ENCODE data around the gene CDC25B. TPM values are rescaled to one million over a fixed set of nuclear protein-coding genes. Genes with fewer than 3 reads are reported as not detected.

The CDC25B gene
- 34.3 TPM for polyA plus RNA-seq
- long read RNA-seq, donor 1, partial matches to known transcripts, result 6 of 7 reads
- long read RNA-seq, donor 1, other reads (novel, unspliced or antisense), result 0 of 7 reads
- long read RNA-seq, donor 2, transcript CDC25B-201 (16 exons, 3,597 nt), result major isoform, 9 of 20 reads
- long read RNA-seq, donor 2, partial matches to known transcripts, result 10 of 20 reads
- long read RNA-seq, donor 2, other reads (novel, unspliced or antisense), result 0 of 20 reads
- long read RNA-seq, donor 3, partial matches to known transcripts, result 5 of 9 reads
- long read RNA-seq, donor 3, other reads (novel, unspliced or antisense), result 0 of 9 reads
- long read RNA-seq, donor 4, partial matches to known transcripts, result 0 of 1 reads
- long read RNA-seq, donor 4, other reads (novel, unspliced or antisense), result 0 of 1 reads
- long read RNA-seq, donor 5, partial matches to known transcripts, result 0 of 1 reads
- long read RNA-seq, donor 5, other reads (novel, unspliced or antisense), result 0 of 1 reads
- long read RNA-seq, donor 6, partial matches to known transcripts, result 0 of 4 reads
- long read RNA-seq, donor 6, other reads (novel, unspliced or antisense), result 0 of 4 reads
- long read RNA-seq, donor 7, partial matches to known transcripts, result 0 of 4 reads
- long read RNA-seq, donor 7, other reads (novel, unspliced or antisense), result 0 of 4 reads
- long read RNA-seq, donor 8, partial matches to known transcripts, result 0 of 5 reads
- long read RNA-seq, donor 8, other reads (novel, unspliced or antisense), result 0 of 5 reads
- long read RNA-seq, donor 9, partial matches to known transcripts, result 7 of 7 reads
- long read RNA-seq, donor 9, other reads (novel, unspliced or antisense), result 0 of 7 reads
- long read RNA-seq, donor 10, partial matches to known transcripts, result 0 of 3 reads
- long read RNA-seq, donor 10, other reads (novel, unspliced or antisense), result 0 of 3 reads
- long read RNA-seq, donor 11, transcript CDC25B-201 (16 exons, 3,597 nt), result major isoform, 5 of 6 reads
- long read RNA-seq, donor 11, partial matches to known transcripts, result 0 of 6 reads
- long read RNA-seq, donor 11, other reads (novel, unspliced or antisense), result 0 of 6 reads

DNA sequence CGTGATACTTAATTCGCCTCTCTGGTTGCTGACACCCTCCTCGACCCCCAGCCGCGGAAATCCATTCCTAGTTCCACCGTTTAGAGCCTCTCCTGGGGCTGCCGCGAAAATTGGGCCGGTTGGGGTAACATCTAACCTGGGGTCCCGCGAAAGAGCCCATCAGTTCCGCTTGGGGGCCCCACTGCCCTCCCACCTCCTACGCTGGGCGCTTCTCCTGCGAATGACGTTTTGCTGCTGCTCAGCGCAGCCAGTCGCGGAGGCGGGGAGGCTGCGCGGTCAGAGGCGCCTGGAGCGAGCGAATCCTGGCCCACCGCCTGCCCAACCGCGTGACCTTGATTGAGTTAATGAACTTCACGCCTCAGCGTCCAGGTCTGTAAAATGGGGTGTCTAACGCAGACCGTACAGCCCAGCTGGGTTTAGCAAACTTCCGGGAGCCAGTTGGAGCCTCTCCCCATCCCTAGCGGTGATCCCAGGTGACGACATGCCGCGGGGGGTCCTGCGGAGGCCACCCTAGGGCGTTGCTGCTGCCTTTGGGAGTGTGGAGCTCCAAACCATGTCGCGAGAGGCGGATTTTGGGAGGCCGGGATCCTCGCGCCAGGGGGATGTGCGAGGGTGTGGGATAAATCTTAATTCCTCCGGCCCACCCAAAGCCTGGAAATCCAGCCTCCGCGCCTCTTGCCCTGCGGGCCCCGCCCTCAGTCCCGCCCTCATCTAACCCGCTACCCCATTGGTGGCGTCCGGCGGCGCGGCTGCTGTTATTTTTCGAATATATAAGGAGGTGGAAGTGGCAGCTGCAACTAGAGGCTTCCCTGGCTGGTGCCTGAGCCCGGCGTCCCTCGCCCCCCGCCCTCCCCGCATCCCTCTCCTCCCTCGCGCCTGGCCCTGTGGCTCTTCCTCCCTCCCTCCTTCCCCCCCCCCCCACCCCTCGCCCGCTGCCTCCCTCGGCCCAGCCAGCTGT, at the start of gene CDC25B:
Gene CDC25B, plus strand, starts transcription at position 800 of the 958 bp plus-strand sequence. CDS start 222 bp downstream, outside the sequence.
- Histone ChIP-seq H3K4me1 (ENCODE audit: control insufficient read depth, insufficient read depth, low read length) (peaks cover 45% of the 10 kb centered on the region), H3K27ac (ENCODE audit: low read length) (peak within 1 kb of the TSS; percentile 89), H3K4me3 (ENCODE audit: low read length) (peak within 1 kb of the TSS; percentile 68), H3K27me3 (ENCODE audit: control insufficient read depth, insufficient read depth, low read length) (no peaks in the 10 kb centered on the region), H3K9me3 (ENCODE audit: control insufficient read depth, low read depth, low read length) (no peaks in the 10 kb centered on the region), H3K36me3 (ENCODE audit: control insufficient read depth, insufficient read depth, low read length) (peaks cover 8% of the 10 kb centered on the region)
- WGBS (ENCODE audit: insufficient coverage, low lambda C conversion rate), result no CpG with 5 or more reads among the region's 69 CpGs
- DNase-seq, result peak; percentile 82 to 93

DNA sequence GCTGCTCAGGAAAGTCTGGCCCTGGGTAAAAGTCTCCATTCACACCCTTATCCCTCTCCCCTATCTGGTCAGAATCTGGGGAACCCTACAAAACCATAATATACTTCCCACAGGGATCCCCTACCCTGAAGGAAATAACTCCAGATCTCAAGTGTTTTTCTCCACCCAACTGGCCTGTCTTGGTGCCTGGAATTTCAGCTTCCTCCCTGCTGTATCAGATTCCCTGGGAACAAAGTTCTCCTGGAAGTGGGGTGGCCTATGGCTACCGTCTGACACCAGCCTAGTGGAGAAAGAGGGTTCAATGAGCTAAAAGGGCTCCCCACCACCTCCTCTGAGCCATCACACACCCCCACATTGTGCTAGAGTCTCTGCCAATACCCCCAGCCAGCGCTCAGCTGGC, 48.6 kb upstream of the CDC25B start:
- no CpG with 5 or more reads among the region's 2 CpGs for WGBS (ENCODE audit: insufficient coverage, low lambda C conversion rate)
- Histone ChIP-seq H3K9me3 (ENCODE audit: control insufficient read depth, low read depth, low read length) (peaks cover 5% of the 10 kb centered on the region), H3K4me1 (ENCODE audit: control insufficient read depth, insufficient read depth, low read length) (peaks cover 13% of the 10 kb centered on the region), H3K27me3 (ENCODE audit: control insufficient read depth, insufficient read depth, low read length) (peaks cover 42% of the 10 kb centered on the region), H3K36me3 (ENCODE audit: control insufficient read depth, insufficient read depth, low read length) (peaks cover 3% of the 10 kb centered on the region), H3K27ac (ENCODE audit: low read length) (no peak overlapping the region), H3K4me3 (ENCODE audit: low read length) (no peak overlapping the region)
- peak in 1 of 2 donors; percentile 44 for DNase-seq

DNA sequence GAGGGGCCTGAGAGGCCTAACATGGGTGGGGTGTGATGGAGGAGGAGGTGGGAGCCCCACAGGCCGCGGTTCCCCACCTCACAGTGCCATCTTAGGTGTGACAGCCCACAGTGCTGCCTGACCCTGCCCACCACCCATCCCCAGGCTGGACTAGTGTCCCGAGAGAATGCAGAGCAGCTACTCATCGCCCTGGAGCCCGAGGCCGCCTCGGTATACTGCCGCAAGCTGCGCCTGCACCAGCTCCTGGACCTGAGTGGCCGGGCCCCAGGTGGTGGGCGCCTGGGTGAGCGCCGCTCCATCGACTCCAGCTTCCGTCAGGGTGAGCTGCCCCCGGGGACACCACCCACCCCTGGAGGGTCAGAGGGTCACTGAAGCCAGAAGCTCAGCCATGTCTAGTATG, 48.0 kb upstream of the CDC25B start:
- DNase-seq, result no peak
- WGBS (ENCODE audit: insufficient coverage, low lambda C conversion rate), result no CpG with 5 or more reads among the region's 16 CpGs

DNA sequence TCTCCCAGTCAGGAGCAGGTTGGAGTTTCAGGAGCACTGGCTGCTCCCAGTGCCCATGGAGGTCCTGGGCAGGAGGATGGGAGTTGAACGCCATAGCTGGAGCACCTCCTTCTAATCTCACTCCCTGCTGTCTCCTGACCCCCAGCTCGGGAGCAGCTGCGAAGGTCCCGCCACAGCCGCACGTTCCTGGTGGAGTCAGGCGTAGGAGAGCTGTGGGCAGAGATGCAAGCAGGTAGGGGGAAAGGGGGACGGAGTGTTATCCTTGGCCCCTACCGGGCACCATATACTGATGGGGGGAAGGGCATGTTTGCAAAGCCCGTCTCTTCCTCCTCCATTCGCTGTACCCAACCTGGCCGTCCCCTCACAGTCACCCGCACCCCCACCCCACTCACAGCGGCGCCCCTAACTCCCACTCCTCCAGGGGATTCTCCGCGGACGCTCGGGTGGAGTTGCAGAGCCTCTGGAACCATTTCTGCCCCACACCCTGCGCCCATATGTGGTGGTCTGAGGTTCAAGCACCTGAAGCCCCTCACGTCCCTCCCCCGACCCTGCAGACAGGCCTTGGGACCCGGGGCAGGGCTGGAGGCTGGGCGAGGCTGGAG, 46.9 kb upstream of the CDC25B start:
- Histone ChIP-seq H3K27ac (ENCODE audit: low read length) (no peak overlapping the region), H3K9me3 (ENCODE audit: control insufficient read depth, low read depth, low read length) (peaks cover 5% of the 10 kb centered on the region), H3K36me3 (ENCODE audit: control insufficient read depth, insufficient read depth, low read length) (peaks cover 3% of the 10 kb centered on the region), H3K27me3 (ENCODE audit: control insufficient read depth, insufficient read depth, low read length) (peaks cover 38% of the 10 kb centered on the region), H3K4me1 (ENCODE audit: control insufficient read depth, insufficient read depth, low read length) (peaks cover 16% of the 10 kb centered on the region), H3K4me3 (ENCODE audit: low read length) (no peak overlapping the region)
- no CpG with 5 or more reads among the region's 24 CpGs for WGBS (ENCODE audit: insufficient coverage, low lambda C conversion rate)
- no peak for DNase-seq

More for the DNA sequence above, 48.0 kb upstream of the CDC25B start:
- peaks cover 16% of the 10 kb centered on the region for H3K4me1 ChIP-seq (ENCODE audit: control insufficient read depth, insufficient read depth, low read length)
- peaks cover 5% of the 10 kb centered on the region for H3K9me3 ChIP-seq (ENCODE audit: control insufficient read depth, low read depth, low read length)
- no peak overlapping the region for H3K27ac ChIP-seq (ENCODE audit: low read length)
- no peak overlapping the region for H3K4me3 ChIP-seq (ENCODE audit: low read length)
- H3K27me3 ChIP-seq (ENCODE audit: control insufficient read depth, insufficient read depth, low read length), result peaks cover 42% of the 10 kb centered on the region
- H3K36me3 ChIP-seq (ENCODE audit: control insufficient read depth, insufficient read depth, low read length), result peaks cover 3% of the 10 kb centered on the region

DNA sequence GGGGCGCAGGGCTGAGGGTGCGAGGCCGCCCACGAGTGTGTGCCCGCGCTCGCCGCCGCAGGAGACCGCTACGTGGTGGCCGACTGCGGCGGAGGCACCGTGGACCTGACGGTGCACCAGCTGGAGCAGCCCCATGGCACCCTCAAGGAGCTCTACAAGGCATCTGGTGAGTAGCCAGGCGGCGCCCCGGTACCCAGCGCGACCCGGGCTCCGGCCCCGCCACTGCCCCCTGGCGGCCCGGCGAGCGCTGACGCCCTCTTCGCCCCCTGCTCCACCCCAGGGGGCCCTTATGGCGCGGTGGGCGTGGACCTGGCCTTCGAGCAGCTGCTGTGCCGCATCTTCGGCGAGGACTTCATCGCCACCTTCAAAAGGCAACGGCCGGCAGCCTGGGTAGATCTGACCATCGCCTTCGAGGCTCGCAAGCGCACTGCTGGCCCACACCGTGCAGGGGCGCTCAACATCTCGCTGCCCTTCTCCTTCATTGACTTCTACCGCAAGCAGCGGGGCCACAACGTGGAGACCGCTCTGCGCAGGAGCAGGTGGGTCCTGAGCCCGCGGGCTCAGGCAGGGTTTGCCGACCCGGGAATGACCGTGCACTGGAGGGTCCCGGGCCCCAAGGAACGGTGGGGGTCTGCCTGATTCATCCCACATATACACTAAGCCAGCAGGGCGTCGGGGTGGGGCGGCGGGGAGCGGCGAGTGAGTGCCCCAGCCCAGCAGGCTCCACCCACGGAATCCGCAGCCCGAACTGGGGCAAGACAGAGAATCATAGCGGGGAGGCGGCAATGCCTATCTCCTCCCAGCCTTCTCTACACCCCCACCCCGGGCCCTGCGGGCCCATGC, 46.2 kb upstream of the CDC25B start:
- peaks cover 16% of the 10 kb centered on the region for H3K4me1 ChIP-seq (ENCODE audit: control insufficient read depth, insufficient read depth, low read length)
- WGBS (ENCODE audit: insufficient coverage, low lambda C conversion rate), result no CpG with 5 or more reads among the region's 72 CpGs
- H3K27me3 ChIP-seq (ENCODE audit: control insufficient read depth, insufficient read depth, low read length), result peaks cover 35% of the 10 kb centered on the region
- no peak overlapping the region for H3K27ac ChIP-seq (ENCODE audit: low read length)
- no peak overlapping the region for H3K4me3 ChIP-seq (ENCODE audit: low read length)
- H3K9me3 ChIP-seq (ENCODE audit: control insufficient read depth, low read depth, low read length), result peaks cover 5% of the 10 kb centered on the region
- H3K36me3 ChIP-seq (ENCODE audit: control insufficient read depth, insufficient read depth, low read length), result peaks cover 7% of the 10 kb centered on the region
- DNase-seq, result peak; percentile 47 to 48

DNA sequence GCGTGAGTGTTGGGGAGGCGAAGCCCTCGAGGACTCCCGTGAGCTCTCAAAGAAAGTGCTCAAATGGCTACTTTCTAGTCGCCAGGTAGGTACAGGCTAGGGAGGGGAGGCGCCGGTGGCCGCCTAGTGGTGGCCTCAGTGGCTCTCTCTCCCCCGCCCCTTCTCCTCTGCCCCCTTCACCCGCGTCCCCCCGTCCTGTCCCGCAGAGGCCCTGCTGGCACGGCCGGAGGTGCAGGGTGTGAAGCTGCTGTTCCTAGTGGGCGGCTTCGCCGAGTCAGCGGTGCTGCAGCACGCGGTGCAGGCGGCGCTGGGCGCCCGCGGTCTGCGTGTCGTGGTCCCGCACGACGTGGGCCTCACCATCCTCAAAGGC, 44.8 kb upstream of the CDC25B start:
- WGBS (ENCODE audit: insufficient coverage, low lambda C conversion rate), result no CpG with 5 or more reads among the region's 31 CpGs
- H3K9me3 ChIP-seq (ENCODE audit: control insufficient read depth, low read depth, low read length), result peaks cover 5% of the 10 kb centered on the region
- no peak overlapping the region for H3K4me3 ChIP-seq (ENCODE audit: low read length)
- peaks cover 32% of the 10 kb centered on the region for H3K27me3 ChIP-seq (ENCODE audit: control insufficient read depth, insufficient read depth, low read length)
- peaks cover 16% of the 10 kb centered on the region for H3K4me1 ChIP-seq (ENCODE audit: control insufficient read depth, insufficient read depth, low read length)
- H3K36me3 ChIP-seq (ENCODE audit: control insufficient read depth, insufficient read depth, low read length), result peaks cover 6% of the 10 kb centered on the region
- no peak overlapping the region for H3K27ac ChIP-seq (ENCODE audit: low read length)
- DNase-seq, result no peak

DNA sequence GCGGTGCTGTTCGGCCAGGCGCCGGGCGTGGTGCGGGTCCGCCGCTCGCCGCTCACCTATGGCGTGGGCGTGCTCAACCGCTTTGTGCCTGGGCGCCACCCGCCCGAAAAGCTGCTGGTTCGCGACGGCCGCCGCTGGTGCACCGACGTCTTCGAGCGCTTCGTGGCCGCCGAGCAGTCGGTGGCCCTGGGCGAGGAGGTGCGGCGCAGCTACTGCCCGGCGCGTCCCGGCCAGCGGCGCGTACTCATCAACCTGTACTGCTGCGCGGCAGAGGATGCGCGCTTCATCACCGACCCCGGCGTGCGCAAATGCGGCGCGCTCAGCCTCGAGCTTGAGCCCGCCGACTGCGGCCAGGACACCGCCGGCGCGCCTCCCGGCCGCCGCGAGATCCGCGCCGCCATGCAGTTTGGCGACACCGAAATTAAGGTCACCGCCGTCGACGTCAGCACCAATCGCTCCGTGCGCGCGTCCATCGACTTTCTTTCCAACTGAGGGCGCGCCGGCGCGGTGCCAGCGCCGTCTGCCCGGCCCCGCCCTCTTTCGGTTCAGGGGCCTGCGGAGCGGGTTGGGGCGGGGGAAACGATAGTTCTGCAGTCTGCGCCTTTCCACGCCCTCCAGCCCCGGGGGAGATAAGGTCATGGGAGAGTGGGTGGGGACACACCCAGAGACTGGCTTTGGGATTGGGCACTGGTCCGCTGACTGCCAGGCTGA, 44.3 kb upstream of the CDC25B start:
- peaks cover 6% of the 10 kb centered on the region for H3K36me3 ChIP-seq (ENCODE audit: control insufficient read depth, insufficient read depth, low read length)
- H3K9me3 ChIP-seq (ENCODE audit: control insufficient read depth, low read depth, low read length), result peaks cover 5% of the 10 kb centered on the region
- peak overlapping the region; percentile 23 for H3K4me3 ChIP-seq (ENCODE audit: low read length)
- H3K27ac ChIP-seq (ENCODE audit: low read length), result no peak overlapping the region
- H3K27me3 ChIP-seq (ENCODE audit: control insufficient read depth, insufficient read depth, low read length), result peaks cover 32% of the 10 kb centered on the region
- H3K4me1 ChIP-seq (ENCODE audit: control insufficient read depth, insufficient read depth, low read length), result peaks cover 16% of the 10 kb centered on the region
- DNase-seq, result peak; percentile 40 to 73
- WGBS (ENCODE audit: insufficient coverage, low lambda C conversion rate), result no CpG with 5 or more reads among the region's 95 CpGs

DNA sequence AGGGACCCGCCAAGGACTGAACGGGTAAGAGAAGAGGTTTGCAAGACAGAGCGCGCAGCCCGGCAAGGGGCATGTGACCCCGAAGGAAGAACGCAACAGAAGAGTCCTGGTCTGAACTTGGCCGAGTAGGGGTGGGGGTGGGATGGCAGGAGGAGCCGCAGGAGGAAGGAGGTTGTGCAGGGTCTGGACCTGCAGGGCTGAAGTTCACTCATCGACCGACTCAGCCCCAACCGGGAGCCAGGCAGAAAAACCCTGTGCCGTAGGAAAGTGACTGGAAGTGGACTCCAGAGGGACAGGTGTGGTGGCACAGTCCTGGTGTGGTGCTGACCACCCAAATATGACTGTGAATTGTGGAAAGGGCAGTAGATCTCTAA, 43.7 kb upstream of the CDC25B start:
- DNase-seq, result no peak
- Histone ChIP-seq H3K9me3 (ENCODE audit: control insufficient read depth, low read depth, low read length) (peaks cover 5% of the 10 kb centered on the region), H3K27ac (ENCODE audit: low read length) (no peak overlapping the region), H3K4me3 (ENCODE audit: low read length) (peak overlapping the region; percentile 23), H3K36me3 (ENCODE audit: control insufficient read depth, insufficient read depth, low read length) (peaks cover 6% of the 10 kb centered on the region), H3K4me1 (ENCODE audit: control insufficient read depth, insufficient read depth, low read length) (peaks cover 16% of the 10 kb centered on the region), H3K27me3 (ENCODE audit: control insufficient read depth, insufficient read depth, low read length) (peaks cover 32% of the 10 kb centered on the region)
- WGBS (ENCODE audit: insufficient coverage, low lambda C conversion rate), result 35% methylated on average over 5 of the region's 13 CpGs
